Measurements from ENCODE around the gene GLOD4.

GRCh38 chr17:750431-751037 lies 31.5 kb downstream of the GLOD4 start:
- no peak for TF ChIP-seq CTCF (IDR thresholded peaks at IDR 0.05; ENCODE audit: insufficient read depth, low read length)
- TF ChIP-seq REST (IDR thresholded peaks at IDR 0.05; ENCODE audit: insufficient replicate concordance, low read depth), result no peak
- TF ChIP-seq POLR2AphosphoS5 (IDR thresholded peaks at IDR 0.05; ENCODE audit: low read depth), result no peak
- no peak for TF ChIP-seq SPI1 (IDR thresholded peaks at IDR 0.05; ENCODE audit: borderline replicate concordance, low read depth)
